Uterus (tissue), 2 donors: ENCODE results near the gene GRID2.

Experiments used
- CTCF ChIP-seq, 4 experiments: fragments of 200-600 bp in 2 of 4; fragments of 450-650 bp in 2 of 4; sonication (generic) in 2 of 4; IDR thresholded peaks; one replicate each; pipeline ENCODE4 v1.5.1; 2016 to 2019; ENCODE audit warnings: antibody characterized with exemption in 4 of 4, mild to moderate bottlenecking in 2 of 4, moderate library complexity in 1 of 4
- POLR2A ChIP-seq, 2 donors: fragments of 450-650 bp; IDR thresholded peaks; one replicate each; pipeline ENCODE4 v1.6.1; 2016; ENCODE audit warnings: antibody characterized with exemption in 2 of 2, mild to moderate bottlenecking in 1 of 2, moderate library complexity in 1 of 2

GRCh38 chr4:93684571-93684970 is 1380.8 kb downstream of the GRID2 start:
- TF ChIP-seq CTCF (IDR thresholded peaks at IDR 0.05) (no peak), POLR2A (IDR thresholded peaks at IDR 0.05) (no peak)
